Right renal pelvis (tissue), 4 donors: Measurements from ENCODE around the gene SAPCD1. TPM values are rescaled to one million over a fixed set of nuclear protein-coding genes. Genes with fewer than 3 reads are reported as not detected.

Experiments used
- DNase-seq, 4 donors: peaks; one replicate each; pipeline ENCODE4 v3.0.0-alpha.2; 2013; ENCODE audit warnings: low read depth in 4 of 4, low spot score in 3 of 4, missing footprints in 1 of 4
- polyA plus RNA-seq, 4 donors: library from polyadenylated mRNA; unstranded; fragments of 120-200 nt; gene quantifications; one replicate each; pipeline ENCODE4 v1.2.1, GENCODE V29; 2013; ENCODE audit not compliant: insufficient read length in 4 of 4

Gene SAPCD1
- 1 to 10 TPM; 2.7 to 9.2 (median 5.6) TPM for polyA plus RNA-seq

DNA sequence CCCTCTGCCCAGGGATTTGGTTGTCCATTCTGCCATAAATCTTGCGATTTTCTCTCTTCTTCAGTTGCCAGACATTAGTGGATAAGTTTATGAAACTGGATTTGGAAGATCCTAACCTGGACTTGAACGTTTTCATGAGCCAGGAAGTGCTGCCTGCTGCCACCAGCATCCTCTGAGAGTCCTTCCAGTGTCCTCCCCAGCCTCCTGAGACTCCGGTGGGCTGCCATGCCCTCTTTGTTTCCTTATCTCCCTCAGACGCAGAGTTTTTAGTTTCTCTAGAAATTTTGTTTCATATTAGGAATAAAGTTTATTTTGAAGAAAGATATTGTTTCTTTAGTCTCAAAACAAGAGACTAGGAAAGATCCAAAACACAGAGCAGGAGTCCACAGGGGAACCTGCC lies at the start of gene SAPCD1:
Gene SAPCD1 (plus strand): TSS at position 301 of the 400 bp plus-strand sequence. CDS start 399 bp downstream, outside the sequence.
- DNase-seq, result no peak

DNA sequence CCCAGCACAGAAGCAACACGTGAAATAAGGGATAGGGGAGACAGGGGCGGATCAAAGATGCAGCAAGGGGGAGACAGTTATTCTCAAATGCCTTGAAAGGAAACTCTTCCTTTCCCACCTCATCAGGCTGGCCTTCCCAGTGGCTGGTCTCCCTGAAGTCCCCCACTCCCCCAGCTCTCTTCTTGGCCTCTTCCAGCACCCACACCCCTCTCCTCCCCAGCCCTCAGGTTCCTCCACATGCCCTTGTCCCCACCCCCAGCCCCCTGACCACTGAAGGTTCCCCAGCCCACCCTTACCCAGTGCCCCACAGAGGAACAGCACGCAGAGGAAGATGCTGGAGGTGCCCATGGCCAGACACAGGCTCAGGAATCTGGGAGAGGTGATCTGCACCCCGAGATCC lies 49.0 kb upstream of the SAPCD1 start:
- DNase-seq, result no peak

DNA sequence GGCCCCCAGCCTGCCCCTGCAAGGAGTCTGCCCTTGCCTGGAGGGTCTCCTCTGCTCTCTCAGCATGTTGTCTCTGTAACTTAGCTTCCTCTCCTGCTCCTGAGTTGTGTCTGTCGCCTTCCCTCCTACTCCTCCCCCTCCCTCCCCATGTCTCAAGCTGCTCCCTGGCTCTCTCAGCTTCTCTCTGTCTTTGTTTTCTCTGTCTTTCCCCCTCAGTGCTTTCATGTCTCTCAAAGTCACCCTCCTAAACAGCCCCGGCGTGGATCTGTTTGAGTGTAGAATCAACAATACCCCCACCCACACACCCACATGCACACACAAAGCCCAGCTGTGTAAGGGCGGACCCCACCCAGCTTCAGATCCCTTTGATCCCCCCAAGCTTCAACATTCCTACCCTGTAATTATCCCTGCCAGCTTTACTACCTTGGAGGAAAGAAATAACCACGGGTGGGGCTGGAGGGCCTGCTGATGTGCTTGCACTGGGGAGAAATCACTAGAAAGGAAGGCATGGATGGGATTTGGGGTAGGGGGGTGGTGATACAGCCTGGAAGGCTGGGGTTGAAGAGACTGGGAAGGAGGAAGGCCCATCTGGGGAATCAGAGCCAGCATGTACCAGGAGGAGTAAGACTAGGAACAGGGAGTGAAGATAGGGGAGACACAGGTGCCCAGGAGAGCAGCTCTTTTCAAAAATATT lies 48.3 kb upstream of the SAPCD1 start:
- peak in 1 of 4 donors; percentile 38 for DNase-seq

DNA sequence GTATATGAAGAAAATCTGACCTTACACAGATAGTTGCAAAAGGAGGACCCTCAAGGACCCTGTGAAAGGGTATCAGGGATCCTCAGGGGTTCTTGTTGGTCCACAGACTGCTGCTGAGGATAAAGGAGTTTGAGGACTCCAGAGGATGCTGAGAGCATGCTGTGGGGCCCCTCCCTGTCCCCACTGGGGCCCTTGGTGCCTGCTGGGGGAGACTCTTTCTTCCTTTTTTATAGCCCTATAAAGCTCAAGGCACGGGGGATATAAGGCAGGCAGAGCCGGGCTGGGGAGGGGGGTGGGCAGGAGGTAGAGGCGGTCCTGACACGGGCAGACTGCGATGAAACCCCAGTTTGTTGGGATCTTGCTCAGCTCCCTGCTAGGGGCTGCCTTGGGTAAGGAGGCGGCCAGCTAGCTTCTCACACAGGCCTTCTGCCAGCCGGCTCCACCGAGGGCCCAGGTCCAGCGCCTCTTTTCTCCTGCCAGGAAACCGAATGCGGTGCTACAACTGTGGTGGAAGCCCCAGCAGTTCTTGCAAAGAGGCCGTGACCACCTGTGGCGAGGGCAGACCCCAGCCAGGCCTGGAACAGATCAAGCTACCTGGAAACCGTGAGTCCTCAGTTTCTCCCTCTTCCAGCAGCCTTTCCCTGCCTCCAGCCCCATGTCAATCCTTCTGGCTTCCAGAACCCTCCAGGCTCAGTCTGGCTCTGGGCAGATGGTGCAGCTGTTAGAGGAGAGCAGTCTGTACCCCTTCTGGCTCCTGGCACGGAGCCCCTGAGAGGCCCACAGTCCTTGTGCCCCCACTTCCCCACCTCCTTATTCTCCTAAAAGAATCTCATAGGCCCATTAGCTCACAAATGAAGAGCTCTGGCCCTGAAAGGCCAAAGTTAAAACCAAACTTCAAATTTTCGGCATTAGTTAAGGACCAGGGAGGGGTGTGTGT lies 47.2 kb upstream of the SAPCD1 start, which contains the start of gene LY6G6D:
Gene LY6G6D (plus strand): TSS at position 327 of the 937 bp plus-strand sequence. CDS start 8 bp downstream, at position 335.
- DNase-seq, result no peak

DNA sequence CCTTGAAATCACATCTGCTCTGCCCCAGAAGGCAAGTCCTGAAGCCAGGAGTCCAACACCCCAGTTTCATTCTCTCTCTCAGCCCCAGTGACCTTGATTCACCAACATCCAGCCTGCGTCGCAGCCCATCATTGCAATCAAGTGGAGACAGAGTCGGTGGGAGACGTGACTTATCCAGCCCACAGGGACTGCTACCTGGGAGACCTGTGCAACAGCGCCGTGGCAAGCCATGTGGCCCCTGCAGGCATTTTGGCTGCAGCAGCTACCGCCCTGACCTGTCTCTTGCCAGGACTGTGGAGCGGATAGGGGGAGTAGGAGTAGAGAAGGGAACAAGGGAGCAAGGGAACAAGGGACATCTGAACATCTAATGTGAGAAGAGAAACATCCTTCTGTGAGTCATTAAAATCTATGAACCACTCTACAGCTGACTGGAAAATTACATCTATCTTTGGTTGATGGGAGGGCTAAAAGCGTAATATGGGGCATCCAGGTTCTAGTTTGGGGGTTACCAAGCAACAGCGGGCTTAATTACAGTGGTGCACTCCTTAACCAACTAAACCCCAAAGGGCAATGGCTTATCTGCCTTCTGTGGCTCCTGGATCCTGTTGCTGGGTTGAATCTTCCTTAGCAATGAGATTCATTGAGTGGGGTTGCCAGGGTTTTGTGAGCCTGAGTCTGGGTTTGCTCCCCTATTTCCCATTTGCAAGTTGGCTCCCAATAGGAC lies 44.8 kb upstream of the SAPCD1 start:
- no peak for DNase-seq

DNA sequence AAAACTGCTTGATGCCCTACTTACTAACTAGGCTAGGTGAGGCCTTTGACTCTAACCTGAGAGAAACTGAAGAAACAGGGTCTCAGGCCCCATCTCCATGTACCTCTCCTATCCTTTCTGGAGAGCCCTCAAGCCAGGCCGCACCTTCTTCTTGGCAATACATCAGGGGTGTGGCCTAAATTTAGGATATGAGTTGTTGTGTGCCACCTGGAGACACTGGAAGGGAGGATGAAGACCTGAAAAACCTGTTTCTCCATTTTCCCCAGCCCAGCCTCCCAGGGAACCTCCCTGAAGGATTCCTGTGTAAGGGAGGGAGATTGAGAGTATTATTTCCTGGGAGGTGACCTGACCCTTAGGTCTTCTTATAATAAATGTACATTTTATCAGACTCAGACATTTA lies 44.2 kb upstream of the SAPCD1 start:
- no peak for DNase-seq

DNA sequence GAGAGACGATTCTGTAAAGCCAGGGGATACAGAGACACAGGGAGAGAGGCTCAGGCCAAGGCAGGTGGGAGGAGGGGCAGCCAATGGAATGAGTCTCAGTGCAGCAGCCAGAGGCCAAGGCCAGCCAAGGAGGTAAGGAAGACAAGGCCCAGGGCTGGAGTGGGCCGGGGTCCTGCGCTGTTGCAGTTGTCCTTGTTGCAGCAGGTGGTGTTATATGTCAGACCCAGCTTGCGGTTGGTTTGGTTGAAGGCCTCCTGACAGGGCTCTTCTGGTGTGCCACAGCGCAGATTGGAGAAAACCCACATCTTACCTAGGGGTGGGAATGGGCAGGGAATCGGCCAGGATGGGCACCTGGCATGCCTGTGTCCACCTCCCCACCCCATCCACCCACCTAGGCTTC lies 43.5 kb upstream of the SAPCD1 start:
- DNase-seq, result no peak

DNA sequence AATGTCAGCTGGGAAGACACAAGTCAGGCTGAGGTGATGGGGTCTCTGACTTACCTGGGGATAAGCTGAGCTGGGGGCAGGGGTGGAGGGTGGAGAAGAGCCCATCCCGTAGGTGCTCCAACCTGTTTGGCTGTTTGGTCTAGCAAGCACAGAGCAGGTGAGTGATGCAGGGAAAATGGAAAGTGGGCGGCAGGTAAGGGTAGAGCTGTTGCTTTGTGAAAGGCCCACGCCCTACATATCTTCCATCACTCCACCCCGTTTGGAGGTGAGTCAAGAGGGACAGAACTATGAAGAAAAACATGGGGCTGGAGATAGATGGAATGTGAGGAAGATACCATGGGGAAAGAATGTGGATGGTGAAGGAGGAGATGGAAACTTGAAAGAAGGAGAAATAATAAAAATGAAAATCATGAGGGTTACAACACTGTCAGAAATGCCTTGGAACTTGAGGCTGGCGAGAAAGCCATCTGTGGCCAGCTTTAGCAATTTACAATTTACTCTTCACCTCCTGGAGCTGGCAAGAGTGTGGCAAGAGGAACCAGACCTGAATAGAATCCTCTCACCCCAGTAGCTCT lies 42.2 kb upstream of the SAPCD1 start:
- DNase-seq, result no peak

DNA sequence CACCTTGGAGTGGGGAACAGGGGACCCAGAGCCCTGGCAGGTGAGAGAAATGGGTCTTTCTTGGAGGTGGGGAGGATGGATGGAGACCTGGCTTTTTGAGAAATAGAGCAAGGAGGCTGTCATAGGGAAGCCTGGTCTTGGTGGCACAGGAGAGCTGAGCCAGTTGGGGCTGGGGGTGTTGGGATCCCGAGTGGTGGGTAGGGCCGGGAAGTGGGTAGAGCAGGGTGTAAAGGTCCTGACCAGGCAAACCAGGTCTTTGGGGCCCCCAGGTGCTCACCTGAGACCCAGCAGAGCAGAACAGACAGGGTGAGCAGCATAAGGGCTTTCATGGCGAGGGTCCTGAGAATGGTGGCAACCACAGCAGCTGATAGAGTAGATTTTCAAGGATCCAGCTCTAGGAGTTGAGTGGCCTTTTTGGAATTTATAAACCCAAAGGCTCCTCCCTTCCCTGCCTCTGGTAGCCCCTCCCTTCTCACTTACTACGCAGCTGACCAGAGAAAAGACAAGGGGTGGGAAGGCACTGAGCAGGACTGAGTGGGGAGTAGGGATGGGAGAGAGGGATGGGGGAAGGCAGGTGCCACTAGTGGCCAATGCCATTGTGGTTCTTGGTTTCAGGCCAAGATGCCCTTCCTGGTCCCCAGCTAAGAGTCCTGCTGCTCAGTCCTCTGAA lies 41.0 kb upstream of the SAPCD1 start, which contains the start of gene LY6G6C:
Gene LY6G6C (minus strand): TSS at position 396 of the 670 bp plus-strand sequence. CDS start 67 bp downstream, at position 329.
- no peak for DNase-seq

DNA sequence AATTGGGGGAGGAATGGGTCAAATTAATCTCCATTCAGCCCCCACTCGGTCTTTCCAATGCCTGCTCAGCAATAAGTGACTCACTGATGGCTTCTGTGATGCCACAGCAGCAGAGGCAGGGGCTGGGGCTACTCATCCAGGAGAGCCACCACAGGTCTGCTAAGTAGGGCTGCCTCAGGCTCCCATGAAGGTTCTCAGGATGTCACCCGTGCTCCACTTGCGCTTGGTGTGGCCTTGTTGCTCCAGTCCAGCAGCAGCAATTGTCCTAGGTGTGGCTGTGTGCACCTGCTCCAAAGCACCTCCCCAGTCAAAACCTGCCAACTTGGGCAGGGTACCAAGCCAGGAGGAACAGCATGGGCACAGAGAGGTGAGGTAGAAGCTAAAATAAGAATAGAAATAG lies 40.3 kb upstream of the SAPCD1 start:
- no peak for DNase-seq

DNA sequence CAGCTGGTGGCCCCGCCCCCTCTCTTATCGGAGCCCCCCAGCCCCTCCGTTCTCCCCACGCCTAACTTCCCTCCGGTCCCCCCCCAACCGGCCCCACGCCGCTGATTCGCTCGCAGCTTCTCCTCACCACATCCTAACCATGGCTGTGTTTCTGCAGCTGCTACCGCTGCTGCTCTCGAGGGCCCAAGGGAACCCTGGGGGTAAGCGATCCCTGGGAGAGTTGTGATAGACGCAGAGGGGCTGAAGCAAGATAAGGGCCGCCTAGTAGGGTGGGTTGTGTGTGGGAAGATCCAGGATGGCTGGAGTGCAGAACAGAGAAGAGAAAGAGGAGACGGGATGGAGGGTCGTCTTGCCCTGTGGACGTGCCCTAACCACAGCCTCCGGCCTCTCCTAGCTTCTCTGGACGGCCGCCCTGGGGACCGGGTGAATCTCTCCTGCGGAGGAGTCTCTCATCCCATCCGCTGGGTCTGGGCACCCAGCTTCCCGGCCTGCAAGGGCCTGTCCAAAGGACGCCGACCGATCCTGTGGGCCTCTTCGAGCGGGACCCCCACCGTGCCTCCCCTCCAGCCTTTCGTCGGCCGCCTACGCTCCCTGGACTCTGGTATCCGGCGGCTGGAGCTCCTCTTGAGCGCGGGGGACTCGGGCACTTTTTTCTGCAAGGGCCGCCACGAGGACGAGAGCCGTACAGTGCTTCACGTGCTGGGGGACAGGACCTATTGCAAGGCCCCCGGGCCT lies 39.0 kb upstream of the SAPCD1 start, which contains the start of gene MPIG6B:
Gene MPIG6B (plus strand): TSS at position 129 of the 735 bp plus-strand sequence. CDS start 11 bp downstream, at position 140.
- DNase-seq, result no peak

DNA sequence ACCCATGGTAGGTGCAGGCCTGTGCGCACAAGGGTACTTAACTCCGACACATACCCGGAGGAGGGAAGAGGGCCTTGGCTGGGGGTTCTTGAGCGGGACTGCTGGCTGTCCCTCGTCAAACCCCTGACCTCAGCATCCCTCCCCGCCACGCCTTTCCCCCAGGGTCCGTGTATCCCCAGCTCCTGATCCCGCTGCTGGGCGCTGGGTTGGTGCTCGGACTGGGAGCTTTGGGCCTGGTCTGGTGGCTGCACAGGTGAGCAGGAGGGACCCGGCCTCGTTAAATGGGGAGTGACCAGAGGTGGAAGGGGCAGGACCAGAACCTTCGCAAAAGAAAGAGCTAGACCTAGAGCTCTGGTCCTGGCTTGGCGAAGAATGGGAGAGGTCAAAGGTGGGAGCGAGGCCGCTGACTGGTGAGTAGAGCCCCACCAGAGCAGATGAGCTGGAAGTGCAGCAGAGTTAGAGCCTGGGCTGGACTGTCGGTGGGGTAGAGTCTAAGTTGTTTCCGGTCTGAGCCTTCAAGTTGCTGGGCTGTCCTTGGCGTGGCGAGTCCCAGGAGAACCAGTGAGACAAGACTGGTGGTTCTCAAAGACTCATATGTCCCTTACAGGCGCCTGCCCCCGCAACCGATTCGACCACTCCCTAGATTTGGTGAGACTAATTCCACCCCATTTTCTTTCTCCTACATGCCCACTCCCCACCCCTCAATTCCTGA lies 38.3 kb upstream of the SAPCD1 start:
- no peak for DNase-seq

DNA sequence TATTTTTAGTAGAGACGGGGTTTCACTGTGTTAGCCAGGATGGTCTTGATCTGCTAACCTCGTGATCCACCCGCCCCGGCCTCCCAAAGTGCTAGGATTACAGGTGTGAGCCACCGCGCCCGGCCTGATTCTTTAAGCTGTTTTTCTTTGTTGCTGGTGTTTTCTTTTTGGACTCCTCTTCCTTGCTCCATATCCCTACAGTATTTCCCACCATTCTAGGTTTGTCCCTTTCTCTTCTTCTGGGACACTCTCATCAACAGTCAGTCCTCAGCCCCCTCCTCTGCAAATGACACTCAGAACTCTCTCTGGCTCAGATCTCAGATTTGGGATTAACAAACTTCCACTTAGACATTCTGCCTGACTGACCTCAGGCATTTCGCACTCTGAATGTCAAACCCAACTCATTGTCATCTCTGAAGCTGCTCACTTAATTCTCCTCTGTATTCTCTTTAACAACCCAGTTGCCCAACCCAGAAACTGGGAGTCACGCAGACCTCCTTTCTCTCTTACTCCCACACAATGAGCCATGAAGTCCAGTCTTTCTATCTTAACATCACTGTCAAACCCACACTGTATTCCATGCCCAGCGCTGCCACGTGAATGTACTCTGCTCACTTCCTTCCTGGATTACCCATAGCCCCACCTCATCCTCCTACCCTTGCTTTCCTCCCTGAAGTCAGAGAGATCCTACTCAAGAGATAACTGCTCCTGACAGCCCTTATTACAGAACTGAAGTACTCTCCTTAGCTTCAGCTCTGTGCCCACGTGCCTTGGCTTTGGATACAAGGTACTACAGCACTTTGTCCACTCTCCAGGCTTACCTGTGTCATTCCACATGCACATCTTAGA lies 36.7 kb upstream of the SAPCD1 start:
- no peak for DNase-seq

DNA sequence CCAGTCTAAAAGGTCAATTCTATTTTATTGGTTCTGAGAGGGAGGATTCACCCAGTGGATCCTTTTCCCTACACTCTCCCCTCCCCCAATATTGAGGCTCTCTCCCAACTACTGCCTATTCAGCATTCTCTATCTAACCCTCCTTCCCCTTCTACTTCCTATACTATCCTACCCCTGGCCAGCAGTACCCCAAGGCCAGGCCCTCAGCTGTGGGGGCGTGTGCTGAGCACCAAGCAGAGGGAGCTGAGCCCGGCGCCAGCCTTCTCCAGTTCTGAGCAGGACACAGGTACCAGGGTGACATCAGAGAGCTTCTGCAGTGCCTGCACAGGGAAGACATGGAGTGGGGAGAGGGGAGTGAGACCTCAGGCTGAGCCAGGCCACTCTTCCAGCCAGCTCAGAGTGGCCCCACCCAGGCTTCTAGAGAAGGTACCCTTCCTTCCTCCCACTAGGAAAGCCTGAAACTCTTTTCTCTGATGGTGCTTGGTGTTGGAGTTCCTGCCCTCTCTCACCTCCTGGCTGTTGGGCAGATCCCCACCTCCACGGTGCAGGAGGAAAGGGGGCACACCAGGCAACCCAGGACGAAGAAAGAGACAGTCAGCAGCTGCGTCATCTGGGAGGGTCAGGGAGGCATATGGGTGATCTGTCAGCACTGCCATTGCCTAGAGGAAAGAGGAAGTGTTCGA lies 35.3 kb upstream of the SAPCD1 start:
- DNase-seq, result no peak

DNA sequence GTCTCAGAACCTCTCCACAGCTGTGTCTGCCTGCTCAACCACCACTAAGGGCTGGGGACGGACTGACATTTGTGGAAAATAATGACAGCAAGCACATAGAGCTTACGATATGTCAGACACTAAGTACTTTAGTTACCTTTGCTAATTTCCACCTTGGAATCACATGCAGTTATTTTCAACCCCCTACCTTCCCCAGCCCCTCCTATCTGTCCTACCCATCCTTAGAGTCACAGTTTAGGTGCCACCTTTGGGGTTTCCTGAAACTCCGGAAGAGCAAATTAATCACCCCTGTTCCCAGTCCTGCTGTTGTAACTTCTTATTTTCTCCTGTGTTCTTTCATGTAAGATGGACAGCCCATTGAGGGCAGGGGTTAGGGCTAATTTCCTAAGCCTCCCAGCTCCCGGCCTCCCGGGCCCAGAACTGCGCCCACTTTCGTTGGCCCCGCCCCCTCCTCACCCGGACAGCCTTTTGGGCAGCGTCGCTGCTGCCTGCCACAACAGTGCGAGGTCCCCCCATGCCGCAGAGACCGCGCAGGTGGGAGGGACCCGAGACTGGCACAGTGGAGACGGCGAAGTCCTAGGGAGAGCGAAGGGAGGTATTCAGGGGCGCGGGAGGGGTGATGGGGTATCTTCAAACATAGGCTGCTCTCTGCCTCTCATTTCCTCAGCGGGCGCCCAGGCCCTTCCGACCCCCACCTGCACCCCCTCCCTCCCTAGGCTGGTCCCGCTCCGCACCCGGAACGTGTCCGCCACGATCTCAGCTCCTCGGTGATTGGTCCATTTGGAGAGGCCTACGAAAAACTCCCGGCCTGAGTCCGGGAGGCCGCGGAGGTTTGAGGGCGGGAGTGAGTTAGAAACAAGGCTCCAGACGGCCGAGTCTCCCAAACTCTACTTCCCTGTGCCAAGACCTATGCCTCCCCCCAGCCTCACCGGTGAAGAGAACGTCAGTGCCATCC lies 34.5 kb upstream of the SAPCD1 start:
- DNase-seq, result no peak
